Upper lobe of right lung (tissue), 1 donor: ENCODE data around the gene CDT1. TPM values are rescaled to one million over a fixed set of nuclear protein-coding genes. Genes with fewer than 3 reads are reported as not detected.
A peak's percentile ranks its signal among the peaks of the same experiment; 100 is the strongest.

Experiments used
- ATAC-seq: fragments of 200-7000 bp; cut with Tn5 transposase; one replicate; pipeline ENCODE4 v1.9.1; 2020; ENCODE audit warnings: mild to moderate bottlenecking, moderate library complexity
- DNase-seq: peaks from one replicate; pipeline ENCODE4 v3.0.0-alpha.2; 2020
- H3K27ac ChIP-seq: fragments of 200-600 bp; one replicate; pipeline ENCODE4 v1.8.0; 2022
- H3K27me3 ChIP-seq: fragments of 200-600 bp; one replicate; pipeline ENCODE4 v1.8.0; 2022; ENCODE audit warnings: mild to moderate bottlenecking
- H3K36me3 ChIP-seq: fragments of 200-600 bp; one replicate; pipeline ENCODE4 v1.8.0; 2022
- H3K4me1 ChIP-seq: fragments of 200-600 bp; one replicate; pipeline ENCODE4 v1.8.0; 2022
- H3K4me3 ChIP-seq: fragments of 200-600 bp; one replicate; pipeline ENCODE4 v1.8.0; 2022; ENCODE audit warnings: mild to moderate bottlenecking
- H3K9me3 ChIP-seq: fragments of 200-600 bp; one replicate; pipeline ENCODE4 v1.8.0; 2022
- CTCF ChIP-seq: fragments of 200-600 bp; IDR thresholded peaks from one replicate; pipeline ENCODE4 v1.8.0; 2022; ENCODE audit warnings: antibody characterized with exemption
- intact Hi-C: fragments of 100-400 bp; cut with DNase I; formaldehyde crosslinking; loops from one replicate; pipeline ENCODE4 v1.11.0; 2022
- total RNA-seq: library from RNA; stranded (reverse); fragmentation: NEBNext Ultra II Directional; extraction: Animal tissue kit (Norgen Biotek cat#: 25700); gene quantifications from one replicate; pipeline ENCODE4 v1.2.1, GENCODE V29; 2021
- donor health status: DM: no; HTN: yes; CAD: no; lungs with severe emphysema.

The CDT1 gene
- total RNA-seq, 1 donor from 2014 or later: 1.0 TPM

- DNase-seq: no peak
- no peak for ATAC-seq
- peaks cover 84% of the 10 kb centered on the region for H3K4me1 ChIP-seq
- TF ChIP-seq CTCF: no peak
- H3K4me3 ChIP-seq: no peak overlapping the region
- peak overlapping the region; percentile 13 for H3K27ac ChIP-seq
- no peaks in the 10 kb centered on the region for H3K9me3 ChIP-seq
- no peaks in the 10 kb centered on the region for H3K27me3 ChIP-seq
- intact Hi-C loops: no loop called here
- H3K36me3 ChIP-seq: no peaks in the 10 kb centered on the region
Measured at GRCh38 chr16:88764080-88764479, 39.5 kb upstream of the CDT1 start.

- H3K9me3 ChIP-seq: no peaks in the 10 kb centered on the region
- H3K27ac ChIP-seq: peak overlapping the region; percentile 9
- no peaks in the 10 kb centered on the region for H3K27me3 ChIP-seq
- peak; percentile 90 for DNase-seq
- peak; percentile 77 for ATAC-seq
- no peaks in the 10 kb centered on the region for H3K36me3 ChIP-seq
- intact Hi-C loops: no loop called here
- H3K4me1 ChIP-seq: peaks cover 84% of the 10 kb centered on the region
- H3K4me3 ChIP-seq: no peak overlapping the region
- TF ChIP-seq CTCF: no peak
Measured at GRCh38 chr16:88764913-88765349, 38.7 kb upstream of the CDT1 start.

GRCh38 chr16:88766975-88767374 is 36.6 kb upstream of the CDT1 start:
- Histone ChIP-seq H3K4me1 (peaks cover 88% of the 10 kb centered on the region), H3K4me3 (no peak overlapping the region), H3K27ac (peak overlapping the region; percentile 5), H3K9me3 (no peaks in the 10 kb centered on the region), H3K27me3 (no peaks in the 10 kb centered on the region), H3K36me3 (no peaks in the 10 kb centered on the region)
- intact Hi-C loops: no loop called here
- DNase-seq (no peak), ATAC-seq (no peak)
- TF ChIP-seq CTCF: no peak

- H3K9me3 ChIP-seq: no peaks in the 10 kb centered on the region
- intact Hi-C loops: no loop called here
- peaks cover 87% of the 10 kb centered on the region for H3K4me1 ChIP-seq
- ATAC-seq (no peak), DNase-seq (no peak)
- peak overlapping the region; percentile 80 for H3K27ac ChIP-seq
- no peaks in the 10 kb centered on the region for H3K36me3 ChIP-seq
- no peak for TF ChIP-seq CTCF
- H3K27me3 ChIP-seq: no peaks in the 10 kb centered on the region
- no peak overlapping the region for H3K4me3 ChIP-seq
Measured at GRCh38 chr16:88767546-88768070, 36.0 kb upstream of the CDT1 start.

DNA sequence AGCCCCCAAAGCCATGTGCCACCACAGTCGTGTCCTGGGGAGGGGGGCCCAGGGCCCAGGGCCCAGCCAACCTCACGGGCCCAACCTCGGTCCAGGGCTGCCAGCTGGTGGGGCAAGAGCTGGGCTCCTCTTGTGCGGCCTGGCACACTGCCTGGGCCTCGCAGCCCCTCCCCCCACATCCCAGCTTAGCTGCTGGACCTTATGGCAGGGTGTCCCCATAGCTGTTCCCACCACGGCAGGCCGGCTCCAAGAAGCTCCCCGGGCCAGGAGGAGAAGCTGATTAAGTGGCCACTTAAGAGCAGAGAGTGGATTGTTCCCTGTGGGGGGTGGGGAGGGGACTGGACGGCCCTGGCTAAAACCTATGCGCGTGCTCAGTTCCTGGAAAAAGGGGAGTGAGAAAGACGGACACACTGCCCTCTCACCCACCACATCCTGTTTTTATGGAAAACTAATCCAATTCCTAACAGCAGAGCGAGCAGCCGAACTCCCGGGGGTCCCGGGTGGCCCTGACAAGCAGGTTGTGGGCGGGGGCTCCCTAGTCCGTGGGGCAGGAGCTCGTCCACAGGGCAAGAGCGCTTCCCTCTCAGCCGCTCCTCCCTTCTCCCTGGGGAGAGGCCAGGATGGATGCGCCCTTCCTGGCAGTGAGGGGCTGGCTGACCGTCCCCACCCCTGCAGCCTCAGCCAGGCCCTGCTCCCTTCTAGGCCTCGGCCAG is 35.4 kb upstream of the CDT1 start:
- peak; percentile 51 for ATAC-seq
- Histone ChIP-seq H3K4me1 (peaks cover 87% of the 10 kb centered on the region), H3K27me3 (no peaks in the 10 kb centered on the region), H3K4me3 (no peak overlapping the region), H3K9me3 (no peaks in the 10 kb centered on the region), H3K27ac (peak overlapping the region; percentile 80), H3K36me3 (no peaks in the 10 kb centered on the region)
- intact Hi-C loops: no loop called here
- no peak for TF ChIP-seq CTCF
- DNase-seq: peak; percentile 93
